Dermis lymphatic vessel endothelial cell (primary cell): ENCODE data around the gene STPG4. TPM values are rescaled to one million over a fixed set of nuclear protein-coding genes. Genes with fewer than 3 reads are reported as not detected.

Source experiments
- total RNA-seq: library from RNA; depleted of rRNA; stranded (reverse); fragments of >200 nt; gene quantifications from 2 replicates; pipeline ENCODE4 v1.2.1, GENCODE V29; 2014

STPG4 gene, protein sequence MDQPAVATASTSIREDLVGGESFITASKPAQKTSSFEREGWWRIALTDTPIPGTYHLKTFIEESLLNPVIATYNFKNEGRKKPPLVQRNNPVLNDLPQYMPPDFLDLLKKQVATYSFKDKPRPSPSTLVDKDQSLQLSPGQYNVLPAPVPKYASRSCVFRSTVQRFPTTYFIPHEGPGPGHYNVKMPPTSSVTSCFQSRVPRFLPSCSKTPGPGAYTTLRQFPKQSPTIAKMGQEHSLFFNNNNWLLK
- 0.11 and 0.17 TPM in 2 replicates for total RNA-seq

DNA sequence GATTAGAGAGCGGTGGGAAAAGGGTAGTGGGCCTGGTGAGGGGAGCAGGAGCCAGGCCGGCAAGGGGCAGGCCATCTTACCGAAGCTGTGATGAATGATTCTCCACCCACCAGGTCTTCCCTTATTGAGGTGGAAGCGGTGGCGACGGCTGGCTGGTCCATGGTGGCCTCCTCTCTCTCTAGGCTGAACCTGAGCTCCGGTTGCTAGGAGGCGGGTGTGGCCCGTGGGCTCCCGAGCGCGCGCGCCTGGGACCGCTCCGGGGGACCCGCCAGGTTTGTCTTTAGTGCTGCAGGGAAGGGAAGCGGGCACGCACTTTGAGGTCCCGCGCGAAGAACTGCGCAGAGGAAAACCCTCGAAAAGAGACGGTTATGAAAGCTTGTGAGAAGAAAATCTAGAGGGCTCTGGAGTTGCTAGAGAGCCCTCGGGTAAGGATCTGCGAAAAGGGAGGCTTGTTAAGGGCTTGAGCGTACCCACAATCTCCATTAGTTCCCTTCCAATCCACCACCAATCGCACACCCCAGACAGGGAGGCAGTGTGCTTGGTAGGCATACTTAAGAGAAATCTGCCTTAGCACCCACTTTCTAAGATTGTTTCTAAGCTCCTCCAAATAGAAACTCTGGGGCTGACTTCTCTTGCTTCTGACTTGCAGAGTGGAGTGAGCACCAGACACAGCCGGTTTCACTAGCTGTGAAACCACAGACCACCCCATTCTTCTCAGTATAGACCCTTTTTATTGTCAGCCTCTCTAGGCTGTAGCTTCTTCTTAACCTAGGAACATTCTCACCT, at the start of gene STPG4:
TSS of gene STPG4 (minus strand) at position 218 of the 786 bp plus-strand sequence. CDS start at position 161, 57 bp downstream.

Other genes starting within 250 kb of the STPG4 start
- gene MCFD2, start 239.5 kb downstream of the STPG4 start, total RNA-seq, result 216 and 246 TPM in 2 replicates
- gene TTC7A, start 214.1 kb downstream of the STPG4 start, total RNA-seq, result 5.2 and 5.7 TPM in 2 replicates
- 392 and 397 TPM in 2 replicates for gene CALM2, start 21.2 kb upstream of the STPG4 start, total RNA-seq
- gene EPCAM, start 214.0 kb upstream of the STPG4 start, total RNA-seq, result 0.54 and 1.0 TPM in 2 replicates
- gene MSH2, start 247.8 kb upstream of the STPG4 start, total RNA-seq, result 19.2 and 30.7 TPM in 2 replicates